HG03439 (cell line): ENCODE measurements around the gene TMC8.
"Not testable (repeated sequence)": the region's sequence is repeated elsewhere in the genome, so short reads cannot be mapped to it uniquely, and the experiment has no call there.

Experiments
- ATAC-seq: cut with Tn5 transposase; IDR thresholded peaks from one replicate; pipeline ENCODE4 v1.9.1; 2021; ENCODE audit warnings: mild to moderate bottlenecking, moderate library complexity; ENCODE audit not compliant: unreplicated experiment

The TMC8 gene

DNA sequence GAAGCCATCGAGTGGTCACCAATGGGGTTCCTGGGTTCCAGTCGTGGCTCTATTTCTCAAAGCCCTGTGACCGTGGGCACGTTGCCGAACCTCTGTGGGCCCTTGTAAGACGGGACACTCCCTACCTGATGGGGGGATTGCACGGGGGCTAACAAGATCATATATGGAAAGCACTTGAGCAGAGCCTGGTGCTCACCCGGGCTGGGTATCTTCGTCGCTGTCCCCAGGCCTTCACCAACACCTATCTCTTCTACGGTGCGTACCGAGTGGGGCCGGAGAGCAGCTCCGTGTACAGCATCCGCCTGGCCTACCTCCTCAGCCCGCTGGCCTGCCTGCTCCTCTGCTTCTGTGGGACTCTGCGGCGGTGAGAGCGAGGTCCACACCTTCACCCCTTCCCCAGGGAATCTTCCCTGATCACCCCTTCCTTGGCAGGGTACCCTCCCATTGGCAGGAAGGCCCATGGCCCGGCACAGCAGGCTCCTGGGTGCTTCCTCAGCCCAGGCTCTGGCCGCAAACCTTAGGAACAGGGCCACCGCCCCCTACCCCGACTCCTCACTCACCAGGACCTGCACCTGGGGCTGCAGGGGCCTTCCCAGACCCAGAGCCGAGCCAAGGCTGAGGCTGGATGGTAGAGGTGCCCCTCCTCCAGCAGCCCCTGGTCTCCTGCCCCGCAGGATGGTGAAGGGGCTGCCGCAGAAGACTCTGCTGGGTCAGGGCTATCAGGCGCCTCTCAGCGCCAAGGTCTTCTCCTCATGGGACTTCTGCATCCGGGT, 2.8 kb downstream of the TMC8 start:
- ATAC-seq: no peak

DNA sequence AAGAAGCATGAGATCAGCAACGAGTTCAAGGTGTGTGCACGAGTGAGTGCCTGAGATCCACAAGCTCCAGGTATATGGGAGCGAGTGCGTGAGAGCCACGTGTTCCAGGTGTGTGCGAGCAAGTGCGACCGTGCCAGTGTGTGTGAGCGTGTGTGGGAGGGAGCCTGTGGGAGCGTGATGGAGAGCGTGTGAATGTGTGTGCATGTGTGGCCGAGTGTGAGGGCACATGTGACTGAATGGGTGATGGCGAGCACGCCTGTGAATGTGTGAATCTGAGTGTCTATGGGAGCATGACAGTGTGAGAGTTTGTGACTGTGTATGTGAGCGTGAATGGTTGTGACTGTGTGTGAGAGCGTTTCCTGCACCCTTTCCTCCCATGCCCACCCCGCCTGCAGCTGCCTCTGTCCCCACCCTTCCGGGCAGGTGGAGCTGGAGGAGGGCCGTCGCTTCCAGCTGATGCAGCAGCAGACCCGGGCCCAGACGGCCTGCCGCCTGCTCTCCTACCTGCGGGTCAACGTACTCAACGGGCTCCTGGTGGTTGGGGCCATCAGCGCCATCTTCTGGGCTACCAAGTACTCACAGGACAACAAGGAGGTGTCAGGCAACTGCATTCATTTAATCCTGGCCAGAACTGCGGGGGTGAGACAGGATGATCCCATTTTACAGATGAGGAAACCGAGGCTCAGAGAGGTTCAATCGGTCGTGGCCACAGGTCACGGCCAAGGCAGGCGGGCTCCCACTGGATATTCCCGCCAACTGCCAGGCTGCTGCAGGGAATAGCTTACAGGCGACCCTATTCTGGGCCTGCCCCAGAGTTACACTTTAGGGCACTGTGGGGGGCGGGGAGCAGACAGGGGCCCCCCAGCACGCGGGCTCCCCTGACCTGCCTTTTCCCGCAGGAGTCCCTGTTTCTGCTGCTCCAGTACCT, 3.7 kb downstream of the TMC8 start:
- no peak for ATAC-seq

DNA sequence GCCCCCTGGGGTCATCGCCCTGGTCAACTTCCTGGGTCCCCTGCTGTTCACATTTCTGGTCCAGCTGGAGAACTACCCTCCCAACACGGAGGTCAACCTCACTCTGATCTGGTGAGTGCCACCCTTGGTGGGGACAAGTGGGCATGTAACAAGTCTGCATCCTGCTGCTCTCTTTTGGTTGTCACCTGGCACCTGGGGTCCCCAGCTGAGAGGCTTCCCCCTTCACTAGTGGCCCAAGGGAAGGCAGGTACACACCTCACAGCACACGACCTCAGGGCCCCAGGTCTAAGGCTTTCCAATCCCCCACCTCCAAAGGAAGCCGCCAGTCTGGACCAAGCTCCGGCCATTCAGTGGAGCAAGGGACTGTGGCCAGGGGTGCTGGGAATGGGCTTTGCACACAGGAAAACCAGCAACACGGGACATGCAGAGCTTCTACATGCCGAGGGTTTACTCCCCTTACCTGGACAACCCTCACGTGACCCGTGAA, 4.4 kb downstream of the TMC8 start:
- ATAC-seq: no peak

DNA sequence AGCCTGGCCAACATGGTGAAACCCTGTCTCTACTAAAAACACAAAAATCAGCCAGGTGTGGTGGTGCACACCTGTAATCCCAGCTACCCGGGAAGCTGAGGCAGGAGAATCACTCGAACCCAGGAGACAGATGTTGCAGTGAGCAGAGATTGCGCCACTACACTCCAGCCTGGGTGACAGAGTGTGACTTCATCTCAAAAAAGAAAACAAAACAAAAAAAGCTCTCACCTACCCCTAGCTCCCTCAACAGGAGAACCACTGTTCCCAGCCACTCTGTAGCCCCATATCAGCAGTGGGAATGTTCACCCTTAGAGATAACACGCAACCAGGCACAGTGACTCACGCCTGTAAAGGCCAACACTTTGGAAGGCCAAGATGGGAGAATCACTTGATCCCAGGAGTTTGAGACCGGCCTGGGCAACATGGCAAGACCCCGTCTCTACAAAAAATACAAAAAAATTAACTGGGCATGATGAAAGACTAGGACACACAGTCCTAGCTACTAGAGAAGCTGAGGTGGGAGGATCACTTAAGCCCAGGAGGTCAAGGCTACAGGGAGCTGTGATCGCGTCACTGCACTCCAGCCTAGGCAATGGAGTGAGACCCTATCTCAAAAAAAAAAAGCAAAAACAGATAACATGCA, 5.4 kb downstream of the TMC8 start:
- ATAC-seq: no peak

DNA sequence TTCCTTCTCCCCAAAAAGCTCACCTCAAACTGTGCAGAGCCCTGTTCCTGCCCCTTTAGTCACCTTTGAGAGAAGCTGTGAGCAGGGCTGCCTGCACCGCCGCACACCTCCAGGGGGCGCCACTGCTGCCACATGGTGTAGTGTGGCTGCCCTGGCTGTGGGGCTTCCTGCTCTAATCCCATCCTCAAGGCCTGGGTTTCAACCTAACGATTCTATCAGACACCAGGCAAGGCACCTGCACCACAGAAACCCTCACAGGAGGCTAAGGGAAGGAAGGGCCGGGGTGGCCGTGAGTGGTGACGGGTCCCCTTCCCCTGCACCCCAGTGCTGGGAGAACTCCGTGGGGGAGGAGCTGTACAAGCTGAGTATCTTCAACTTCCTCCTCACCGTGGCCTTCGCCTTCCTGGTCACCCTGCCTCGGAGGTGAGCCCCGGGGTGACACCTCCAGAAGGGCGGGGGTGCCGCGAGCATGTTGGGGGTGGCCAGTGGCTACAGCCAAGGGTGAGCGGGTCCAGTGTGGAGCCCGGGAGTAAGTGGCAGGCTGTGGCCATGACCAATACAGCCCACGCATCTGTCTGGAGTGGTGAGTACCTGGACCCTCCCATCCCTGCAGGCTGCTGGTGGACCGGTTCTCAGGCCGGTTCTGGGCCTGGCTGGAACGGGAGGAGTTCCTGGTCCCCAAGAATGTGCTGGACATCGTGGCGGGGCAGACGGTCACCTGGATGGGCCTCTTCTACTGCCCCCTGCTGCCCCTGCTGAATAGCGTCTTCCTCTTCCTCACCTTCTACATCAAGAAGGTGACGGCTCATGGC, 7.0 kb downstream of the TMC8 start:
- no peak for ATAC-seq

DNA sequence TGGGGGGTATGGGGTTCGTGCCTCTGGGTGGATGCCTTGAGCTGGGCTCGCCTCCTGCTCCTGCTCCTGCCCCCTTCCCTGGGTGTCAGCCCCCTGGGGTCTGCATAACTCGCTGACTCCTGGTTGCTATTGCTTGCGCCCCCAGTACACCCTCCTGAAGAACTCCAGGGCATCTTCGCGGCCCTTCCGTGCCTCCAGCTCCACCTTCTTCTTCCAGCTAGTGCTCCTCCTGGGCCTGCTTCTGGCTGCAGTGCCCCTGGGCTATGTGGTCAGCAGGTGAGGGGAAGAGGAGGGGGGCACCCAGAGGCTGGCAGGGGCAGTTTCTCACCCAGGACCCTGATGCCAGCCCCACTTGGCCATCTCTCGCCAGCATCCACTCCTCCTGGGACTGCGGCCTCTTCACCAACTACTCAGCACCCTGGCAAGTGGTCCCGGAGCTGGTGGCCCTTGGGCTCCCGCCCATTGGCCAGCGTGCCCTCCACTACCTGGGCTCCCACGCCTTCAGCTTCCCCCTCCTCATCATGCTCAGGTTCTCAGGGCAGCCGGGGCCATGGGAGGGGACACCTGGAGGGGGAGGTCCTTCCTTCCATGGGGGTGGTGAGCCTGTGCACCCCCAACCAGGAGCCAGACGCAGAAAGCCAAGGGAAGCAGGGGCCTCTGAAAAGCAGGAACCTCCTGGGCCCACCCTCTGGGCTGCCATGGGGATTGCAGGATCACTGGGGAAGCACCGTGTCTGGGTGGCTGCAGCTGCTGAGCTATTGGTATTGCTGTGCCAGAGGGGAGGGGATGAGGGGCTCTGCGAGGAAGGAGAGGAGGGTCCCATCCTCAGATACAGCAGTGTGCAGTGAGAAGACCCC, 7.9 kb downstream of the TMC8 start:
- no peak for ATAC-seq

DNA sequence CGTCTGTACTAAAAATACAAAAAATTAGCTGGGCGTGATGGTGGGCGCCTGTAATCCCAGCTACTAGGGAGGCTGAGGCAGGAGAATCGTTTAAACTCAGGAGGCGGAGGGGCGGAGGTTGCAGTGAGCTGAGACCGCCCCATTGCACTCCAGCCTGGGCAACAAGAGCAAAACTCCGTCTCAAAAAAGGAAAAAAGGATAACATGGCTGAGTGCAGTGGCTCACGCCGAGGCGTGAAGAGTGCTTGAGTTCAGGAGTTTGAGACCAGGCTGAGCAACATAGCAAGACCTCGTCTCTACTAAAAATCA, 9.2 kb downstream of the TMC8 start:
- not testable (repeated sequence) for ATAC-seq

DNA sequence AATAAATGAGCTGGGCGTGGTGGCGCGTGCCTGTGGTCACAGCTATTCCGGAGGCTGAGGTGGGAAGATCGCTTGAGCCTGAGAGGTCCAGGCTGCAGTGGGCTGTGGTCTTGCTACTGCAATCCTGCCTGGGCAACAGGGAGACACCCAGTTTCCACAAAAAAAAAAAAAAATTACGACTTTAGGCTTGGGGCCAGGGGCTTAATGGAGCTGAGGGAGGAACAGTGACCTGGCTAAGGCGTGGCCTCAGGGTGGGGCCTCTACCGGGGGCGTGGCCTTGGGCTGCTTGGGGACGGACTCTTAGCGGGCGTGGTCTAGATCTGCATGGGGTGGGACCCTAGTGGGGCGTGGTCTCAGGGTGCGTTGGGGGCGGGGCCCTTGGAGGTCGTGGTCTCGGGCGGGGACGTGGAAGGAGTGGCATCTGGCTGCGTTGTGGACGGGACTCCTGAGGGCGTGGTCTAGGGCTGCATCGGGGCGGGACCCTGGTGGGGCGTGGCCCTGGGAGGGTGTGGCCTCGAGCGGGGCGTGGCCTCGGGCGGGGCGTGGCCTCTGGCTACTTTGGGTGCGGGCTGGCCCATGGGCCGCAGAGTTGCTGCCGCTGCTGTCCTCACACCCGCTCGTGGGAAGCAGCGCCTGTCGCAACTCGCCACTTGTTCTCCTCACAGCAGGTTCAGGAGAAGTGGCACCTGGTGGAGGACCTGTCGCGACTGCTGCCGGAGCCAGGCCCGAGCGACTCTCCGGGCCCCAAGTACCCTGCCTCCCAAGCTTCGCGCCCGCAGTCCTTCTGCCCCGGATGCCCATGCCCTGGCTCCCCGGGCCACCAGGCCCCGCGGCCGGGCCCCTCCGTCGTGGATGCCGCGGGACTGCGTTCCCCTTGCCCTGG, 9.8 kb downstream of the TMC8 start:
- ATAC-seq: peak; percentile 71

DNA sequence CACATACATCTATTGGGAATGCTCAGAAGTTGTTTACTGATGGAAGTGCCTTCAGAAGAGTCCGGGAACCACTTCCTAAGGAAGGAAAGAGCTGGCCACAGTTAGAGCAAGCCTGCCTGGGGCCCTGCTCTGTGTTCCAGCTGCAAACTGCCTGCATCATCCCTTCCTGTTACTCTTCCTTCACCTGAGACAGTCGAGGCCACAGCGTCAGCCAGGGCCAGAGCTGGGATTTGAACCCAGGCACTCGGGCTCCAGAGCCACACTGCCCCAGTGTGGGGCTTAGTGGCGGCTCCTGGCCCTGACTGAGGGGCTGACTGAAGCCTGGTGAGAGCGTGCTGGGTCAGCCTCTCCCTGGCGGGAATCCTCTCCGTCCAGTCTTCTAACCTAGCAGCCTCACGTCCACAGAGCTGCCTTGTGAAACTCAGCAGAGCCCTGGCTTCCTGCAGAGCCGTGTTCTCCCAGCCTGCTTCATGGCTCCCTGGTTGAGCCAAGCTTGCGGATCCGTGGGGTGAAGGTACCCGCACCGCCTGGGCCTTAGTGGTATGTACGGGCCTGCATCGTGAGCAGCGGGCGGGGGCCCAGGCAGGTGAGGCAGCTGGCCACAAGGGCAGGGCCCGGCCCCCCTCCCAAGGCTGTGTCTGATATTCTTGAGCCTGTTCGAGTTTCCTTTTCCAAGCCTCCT, 11.0 kb downstream of the TMC8 start:
- no peak for ATAC-seq

DNA sequence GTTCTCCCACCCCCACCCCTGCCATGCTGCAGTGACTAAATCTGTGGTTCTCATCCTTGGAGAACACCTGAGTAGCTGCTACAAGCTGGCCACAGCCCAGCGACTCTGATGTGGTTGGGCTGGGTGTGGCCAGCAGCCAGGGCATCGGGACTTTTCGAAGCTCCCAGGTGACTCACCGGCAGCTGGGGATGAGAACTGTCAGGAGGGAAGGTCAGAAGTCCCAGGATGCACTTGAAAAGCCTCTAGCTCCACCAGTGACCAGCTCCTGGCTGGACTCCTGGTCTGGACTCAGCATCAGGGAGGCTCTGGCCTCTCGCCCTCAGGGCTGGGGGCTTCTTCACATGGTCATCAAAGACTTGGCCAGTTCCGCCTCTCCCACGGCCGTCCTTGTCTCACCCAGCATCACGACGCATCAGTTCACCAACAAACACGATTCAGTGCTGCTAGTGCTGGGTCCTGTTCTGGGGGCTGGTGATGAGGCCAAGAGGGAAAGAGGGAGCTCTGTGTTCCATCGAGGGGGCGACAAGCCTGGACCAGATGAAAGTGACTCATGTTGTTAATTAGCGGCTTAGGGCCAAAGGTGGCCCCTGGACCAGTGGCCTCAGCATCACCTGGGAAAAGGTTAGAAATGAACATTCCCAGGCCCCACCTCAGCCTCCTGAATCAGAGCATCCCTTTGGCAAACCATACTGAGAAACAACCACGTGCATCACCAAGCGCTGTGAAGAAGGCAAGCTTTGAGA, 11.7 kb downstream of the TMC8 start:
- no peak for ATAC-seq

DNA sequence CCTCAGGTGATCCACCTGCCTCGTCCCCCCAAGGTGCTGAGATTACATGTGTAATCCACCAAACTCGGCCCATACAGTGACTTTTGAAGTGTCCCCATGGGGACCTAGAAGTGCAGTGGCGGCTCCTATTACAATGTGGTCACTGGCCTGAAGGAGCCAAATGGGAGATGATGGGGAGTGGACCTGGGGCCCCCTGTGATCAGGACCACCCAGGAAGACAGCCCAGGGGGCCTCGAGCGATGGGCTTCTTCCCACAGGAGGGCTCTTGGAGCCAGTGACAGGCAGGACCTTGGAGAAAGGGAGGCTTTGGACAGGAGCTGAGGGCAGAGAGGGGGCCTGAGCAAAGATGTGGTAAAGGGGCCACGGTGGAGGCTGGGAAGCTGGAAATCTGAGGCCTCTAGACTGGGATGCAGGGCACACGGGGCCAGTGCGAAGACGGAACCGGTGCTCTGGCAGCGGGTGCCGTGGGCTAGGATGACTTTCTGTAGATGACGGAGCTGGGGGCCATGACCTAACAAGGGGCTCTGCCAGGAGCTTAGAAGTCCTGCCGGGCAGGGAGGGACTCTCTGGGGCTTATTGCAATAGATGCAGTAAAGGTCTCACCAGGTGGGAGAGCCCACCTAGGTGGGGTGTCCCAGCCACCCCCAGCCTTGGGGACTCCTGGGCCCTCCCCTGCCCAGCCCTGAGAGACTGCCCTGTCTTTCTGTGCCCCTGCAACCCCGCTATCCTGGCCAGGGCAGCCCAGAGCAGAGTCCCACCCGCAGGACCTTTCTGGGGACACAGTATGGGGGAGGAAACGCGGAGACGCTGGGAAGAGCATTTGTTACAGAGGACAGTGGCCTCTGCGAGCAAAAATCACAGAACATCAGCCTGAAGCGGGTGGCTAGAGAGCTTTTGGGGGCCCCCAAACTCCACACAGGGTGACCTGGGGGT, 12.9 kb downstream of the TMC8 start:
- no peak for ATAC-seq

DNA sequence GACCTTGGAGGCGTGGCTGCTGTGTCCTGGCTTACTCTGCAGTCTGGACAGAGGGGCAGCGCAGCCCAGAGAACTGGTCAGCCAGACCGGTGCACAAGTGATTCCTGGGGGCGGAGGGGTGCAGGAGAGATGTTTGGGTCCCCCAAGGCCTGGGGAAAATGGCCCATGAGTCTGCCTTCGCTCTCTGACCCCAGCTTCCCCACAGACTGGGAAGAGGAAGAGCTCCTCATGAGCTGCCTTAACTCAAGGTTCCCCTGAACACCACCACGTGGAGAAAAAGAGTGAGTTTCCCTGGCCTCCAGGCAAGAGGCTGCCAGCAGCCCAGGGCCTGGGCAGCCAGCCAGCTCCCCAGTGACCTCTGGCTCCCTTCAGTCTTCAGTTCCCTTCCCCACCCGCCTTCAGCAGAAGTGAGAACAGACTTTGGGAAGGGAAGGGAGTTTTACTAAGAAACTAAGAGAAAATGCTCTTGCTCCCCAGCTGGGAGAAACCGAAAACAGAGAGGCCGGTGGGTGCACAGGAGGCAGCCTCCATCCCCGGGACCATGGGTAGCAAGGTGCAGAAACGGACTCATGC, 13.7 kb downstream of the TMC8 start:
- ATAC-seq: no peak

DNA sequence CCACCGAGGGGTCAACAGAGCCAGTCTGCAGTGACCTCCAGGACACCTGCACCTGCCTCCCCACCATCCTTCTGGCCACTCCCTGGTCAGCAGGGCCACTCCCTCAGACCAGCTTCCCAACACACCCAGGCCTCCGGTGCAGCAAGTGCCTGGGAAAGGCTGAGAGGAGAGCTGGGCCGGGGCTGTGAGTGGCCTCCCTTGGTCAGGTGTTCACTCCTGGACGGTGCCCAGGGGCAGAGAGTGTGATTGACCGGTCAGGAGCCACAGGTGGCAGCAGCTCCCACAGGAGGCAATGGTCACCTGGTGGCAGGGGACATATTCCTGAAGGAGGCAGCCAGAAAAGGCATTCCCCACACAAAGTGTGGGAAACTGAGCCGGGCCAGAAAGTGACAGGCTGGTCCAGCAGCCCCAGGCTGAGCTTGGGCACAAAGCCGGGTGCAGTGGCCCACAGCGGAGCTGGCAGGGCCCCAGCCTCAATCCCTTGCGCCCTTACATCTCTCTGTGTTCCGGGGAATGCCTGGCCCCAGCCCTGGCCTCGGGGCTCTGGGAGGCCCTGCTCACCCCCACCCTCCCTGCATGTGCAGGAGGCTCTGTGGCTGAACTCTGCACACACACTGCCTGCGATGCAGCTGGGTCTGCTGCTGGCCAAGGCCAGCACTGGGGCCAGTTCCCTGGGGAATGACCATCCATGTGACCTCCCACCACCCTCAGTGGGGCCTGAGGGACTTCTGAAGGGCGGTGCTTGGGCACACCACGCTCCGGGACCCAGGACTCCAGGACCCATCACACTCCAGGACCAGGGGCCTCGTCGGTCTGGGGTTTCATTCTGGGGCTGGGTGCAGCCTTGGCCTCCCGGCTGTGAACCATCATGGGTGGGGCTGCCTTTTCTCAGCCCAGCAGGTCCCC, 14.4 kb downstream of the TMC8 start:
- no peak for ATAC-seq

DNA sequence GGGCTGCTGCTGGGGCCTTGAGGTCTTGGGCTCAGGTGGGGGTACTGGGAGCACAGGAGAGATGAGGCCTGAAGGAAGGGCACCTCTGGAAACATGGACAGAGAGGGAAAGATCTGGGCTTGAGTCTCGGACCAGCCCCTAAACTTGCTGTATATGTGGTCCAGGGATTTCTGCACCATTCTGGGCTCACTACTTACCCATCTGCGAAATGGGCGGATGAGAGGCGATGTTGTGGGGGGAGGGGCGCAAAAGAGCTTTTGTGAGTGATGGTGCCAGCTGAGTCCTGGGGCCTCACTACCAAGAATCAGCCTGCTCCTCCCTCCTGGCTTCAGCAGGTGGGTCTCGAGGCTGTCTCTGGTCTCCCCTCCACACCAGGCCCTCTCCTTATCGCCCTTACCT, 15.9 kb downstream of the TMC8 start:
- ATAC-seq: no peak

DNA sequence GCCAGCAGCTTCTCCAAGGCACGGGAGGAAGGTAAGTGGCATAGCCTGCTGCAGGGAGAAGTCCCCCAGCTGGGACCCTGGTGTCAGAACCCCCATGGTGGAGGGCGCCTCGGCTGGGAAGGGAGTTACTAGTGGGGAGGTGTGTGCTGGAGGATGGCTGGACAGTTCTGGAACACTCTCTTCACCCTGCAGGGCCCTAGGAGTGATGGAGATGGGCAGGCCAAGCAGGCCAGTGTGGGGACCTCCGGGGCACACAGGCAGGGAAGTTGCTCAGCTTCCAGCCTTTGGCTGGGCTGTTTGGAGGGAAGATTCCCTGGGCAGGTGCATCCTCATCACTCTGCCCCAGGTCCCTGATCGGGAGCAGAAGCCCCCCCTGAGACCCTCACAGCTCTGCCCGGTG, 16.3 kb downstream of the TMC8 start:
- ATAC-seq: no peak
